GM12874 (cell line): ENCODE measurements around the gene MRPL37.

Experiments
- TF ChIP-seq, protein P1 (sequence below): IDR thresholded peaks from 2 replicates; pipeline ENCODE4 v1.5.1; 2011; ENCODE audit warnings: low read depth, mild to moderate bottlenecking, control low read depth, low read length, moderate library complexity; ENCODE audit not compliant: insufficient read depth

The MRPL37 gene

DNA sequence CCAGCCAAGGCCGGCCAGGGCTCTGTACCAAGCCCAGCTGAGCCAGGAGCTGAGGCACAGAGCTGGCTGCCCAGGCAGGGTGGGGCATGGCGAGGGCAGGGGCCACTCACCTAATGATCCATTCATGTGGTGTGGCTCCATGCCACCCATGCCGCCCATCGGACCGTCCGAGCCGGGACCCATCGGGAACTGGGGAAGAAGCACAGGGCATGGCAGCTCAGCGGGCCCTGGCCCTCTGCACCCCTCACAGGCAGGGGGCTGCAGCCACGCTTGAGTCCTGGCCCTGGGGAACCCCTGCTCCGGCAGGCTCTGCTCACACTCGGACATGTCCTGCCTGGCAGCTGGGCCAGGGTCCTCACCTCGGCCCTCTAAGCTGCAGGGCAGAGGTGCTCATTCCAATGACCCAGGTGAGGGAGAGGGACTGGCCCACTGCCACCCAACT, 28.7 kb downstream of the MRPL37 start:
- TF ChIP-seq, protein P1, sequence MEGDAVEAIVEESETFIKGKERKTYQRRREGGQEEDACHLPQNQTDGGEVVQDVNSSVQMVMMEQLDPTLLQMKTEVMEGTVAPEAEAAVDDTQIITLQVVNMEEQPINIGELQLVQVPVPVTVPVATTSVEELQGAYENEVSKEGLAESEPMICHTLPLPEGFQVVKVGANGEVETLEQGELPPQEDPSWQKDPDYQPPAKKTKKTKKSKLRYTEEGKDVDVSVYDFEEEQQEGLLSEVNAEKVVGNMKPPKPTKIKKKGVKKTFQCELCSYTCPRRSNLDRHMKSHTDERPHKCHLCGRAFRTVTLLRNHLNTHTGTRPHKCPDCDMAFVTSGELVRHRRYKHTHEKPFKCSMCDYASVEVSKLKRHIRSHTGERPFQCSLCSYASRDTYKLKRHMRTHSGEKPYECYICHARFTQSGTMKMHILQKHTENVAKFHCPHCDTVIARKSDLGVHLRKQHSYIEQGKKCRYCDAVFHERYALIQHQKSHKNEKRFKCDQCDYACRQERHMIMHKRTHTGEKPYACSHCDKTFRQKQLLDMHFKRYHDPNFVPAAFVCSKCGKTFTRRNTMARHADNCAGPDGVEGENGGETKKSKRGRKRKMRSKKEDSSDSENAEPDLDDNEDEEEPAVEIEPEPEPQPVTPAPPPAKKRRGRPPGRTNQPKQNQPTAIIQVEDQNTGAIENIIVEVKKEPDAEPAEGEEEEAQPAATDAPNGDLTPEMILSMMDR = no peak

DNA sequence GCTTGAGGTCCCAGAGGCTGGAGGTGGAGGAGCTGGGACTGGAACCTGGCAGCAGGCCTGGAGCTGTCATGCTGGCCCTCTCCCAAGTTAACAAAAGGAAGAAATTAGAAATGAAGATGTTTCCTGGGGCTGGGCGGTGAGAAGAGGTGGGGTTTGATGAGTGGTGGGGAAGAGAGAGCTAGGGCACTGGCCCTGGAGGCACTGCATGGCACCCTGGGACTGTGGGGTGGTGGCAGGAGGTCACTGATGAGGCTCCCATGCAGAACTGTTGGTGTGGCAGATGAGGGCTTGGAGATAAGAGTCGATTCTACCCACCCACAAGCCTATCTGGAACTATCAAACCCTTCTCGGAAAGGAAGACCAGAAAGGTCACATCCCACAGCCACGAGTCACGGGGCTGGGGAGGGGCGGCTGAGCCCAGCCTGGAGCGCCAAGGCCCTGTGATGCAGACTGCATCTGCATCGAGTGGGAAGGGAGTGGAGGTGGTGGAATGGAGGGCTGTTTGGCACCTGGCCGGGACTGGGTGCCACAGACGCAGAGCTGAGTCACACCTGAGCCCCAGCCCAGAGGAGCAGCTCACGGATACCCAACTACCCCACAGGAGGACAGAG, 29.4 kb downstream of the MRPL37 start:
- TF ChIP-seq, protein P1 = no peak

DNA sequence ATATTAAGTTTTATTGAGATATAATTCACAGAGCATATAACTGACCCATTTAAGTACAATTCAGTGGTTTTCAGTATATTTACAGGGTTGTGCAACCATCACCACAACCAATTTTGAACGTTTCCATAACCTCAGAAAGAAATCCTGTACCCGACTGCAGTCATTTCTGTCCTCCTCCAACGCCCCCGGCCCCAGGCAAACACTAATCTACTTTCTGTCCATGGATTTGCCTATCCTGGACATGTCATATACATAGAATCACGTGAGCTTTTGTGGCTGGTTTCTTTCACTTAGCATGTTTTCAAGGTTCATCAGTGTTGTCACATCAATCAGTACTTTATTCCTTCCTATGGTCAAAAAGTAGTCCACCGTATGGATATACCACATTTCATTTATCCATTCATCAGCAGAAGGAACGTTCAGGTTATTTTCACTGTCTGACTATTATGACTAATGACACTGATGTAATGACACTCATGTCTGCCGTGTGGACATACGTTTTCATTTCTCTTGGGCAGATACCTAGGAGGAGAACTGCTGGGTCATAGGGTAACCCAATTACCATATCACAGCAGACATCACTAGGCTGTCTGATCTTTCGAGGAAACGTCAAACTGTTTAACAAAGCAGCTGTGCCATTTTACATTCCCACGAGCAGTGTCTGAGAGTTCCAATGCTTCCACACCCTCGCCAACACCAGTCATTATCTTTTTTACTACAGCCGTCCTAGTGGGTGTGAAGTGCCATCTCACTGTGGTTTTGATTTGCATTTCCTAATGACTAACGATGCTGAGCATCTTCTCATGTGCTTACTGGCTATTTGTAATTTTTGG, 30.8 kb downstream of the MRPL37 start:
- TF ChIP-seq, protein P1 = no peak

DNA sequence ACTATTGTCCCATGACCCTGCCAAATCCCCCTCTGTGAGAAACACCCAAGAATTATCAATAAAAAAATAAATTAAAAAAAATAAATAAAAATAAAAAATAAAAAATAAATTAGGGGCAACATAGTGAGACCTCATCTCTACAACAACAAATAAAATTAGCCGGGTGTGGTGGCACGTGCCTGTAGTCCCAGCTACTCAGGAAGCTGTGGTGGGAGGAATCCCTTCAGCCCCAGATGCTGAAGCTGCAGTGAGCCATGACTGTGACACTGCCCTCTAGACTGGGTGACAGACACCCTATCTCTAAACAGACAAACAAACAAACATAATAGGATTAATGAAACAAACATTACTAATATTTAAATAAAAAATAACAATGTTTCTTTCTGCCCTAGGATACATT, 34.3 kb downstream of the MRPL37 start:
- TF ChIP-seq, protein P1 = no peak

DNA sequence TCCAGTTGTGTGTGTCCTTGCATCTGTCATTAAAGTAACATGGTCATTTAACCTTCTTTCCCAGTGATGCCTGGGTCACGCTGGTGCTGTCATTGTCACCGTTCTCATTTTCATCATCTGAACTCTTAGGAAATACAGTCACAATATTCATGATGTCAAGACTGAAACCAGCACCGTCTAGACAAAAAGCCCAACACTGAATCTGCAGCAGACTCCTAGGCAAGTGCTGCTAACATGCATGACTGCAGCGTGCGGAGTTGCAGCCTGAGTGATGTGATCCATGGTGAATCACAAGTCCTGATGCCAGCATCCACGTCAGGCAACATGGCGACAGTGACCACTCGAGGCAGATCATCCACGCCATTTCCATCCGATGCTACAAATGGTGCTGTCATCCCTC, 37.6 kb downstream of the MRPL37 start:
- TF ChIP-seq, protein P1 = no peak

DNA sequence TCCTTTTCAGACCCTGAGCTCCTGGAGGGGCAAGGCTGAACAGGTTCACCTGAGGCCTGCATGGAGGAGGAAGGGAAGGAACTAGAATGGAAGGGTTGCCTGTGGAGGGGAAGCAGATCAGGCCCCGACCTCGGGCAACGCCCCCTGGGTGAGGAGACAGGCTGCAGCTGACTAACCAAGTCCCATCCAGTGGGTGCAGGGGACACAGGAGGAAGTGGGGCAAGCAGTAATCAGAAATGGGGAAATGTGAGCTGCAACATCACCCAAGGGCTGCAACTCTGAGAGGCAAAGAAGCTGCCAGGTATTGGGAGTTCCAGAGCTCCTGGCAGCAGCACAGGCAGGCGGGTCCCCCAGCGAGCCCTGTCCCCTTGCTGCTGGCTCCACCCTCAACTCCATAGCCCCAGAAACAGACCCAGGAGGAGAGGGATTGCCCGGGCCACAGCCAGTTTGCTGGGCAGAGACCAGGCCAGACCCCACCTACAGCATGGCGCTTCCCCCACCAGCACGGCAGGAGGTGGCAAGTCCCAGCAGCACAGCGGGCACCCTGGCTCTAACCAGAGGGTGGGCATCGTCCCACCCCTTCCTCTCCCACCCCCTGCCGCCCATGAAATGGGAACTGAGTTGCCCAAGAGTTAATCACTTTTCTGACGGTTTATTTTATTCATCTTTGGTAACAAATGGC, 38.5 kb downstream of the MRPL37 start:
- TF ChIP-seq, protein P1 = no peak

DNA sequence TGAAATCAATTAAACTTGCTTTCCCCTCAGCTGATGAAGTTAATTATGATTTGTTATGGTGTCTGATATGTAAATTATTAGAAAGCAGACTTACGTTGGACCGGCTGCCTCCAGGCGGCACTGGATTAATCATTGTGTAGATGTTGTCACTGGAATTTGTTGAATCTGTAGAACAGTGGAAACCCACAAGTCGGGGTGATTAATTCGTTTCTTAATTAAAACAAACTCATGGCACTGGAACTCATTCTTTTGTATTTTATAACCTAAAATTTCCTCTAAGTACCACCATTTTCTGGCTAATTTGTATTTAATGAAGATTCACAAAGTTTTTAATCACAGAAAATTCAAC, 39.0 kb downstream of the MRPL37 start:
- TF ChIP-seq, protein P1 = no peak
